IMR-90 (cell line): ENCODE measurements around the gene DHX38. TPM values are rescaled to one million over a fixed set of nuclear protein-coding genes. Genes with fewer than 3 reads are reported as not detected.

ENCODE experiments used
- polyA plus RNA-seq, 3 experiments: library from polyadenylated mRNA; depleted of rRNA; stranded (reverse); fragments of >200 nt; gene quantifications; 2 replicates each; pipeline ENCODE4 v1.2.3, GENCODE V29; 2012; ENCODE audit warnings: low replicate concordance in 1 of 3
- total RNA-seq: library from RNA; depleted of rRNA; stranded (reverse); fragments of >200 nt; gene quantifications from 2 replicates; pipeline ENCODE4 v1.2.3, GENCODE V29; 2012; rRNA removed

Gene DHX38
- total and polyA plus RNA-seq, 2 of the 4 experiments (the other 2 are of a cell fraction) = 45.4 to 49.6 TPM

Other genes with a start within 250 kb of the DHX38 start
- 5.2 and 5.8 TPM in 2 replicates for gene ATXN1L, start 247.9 kb upstream of the DHX38 start, total RNA-seq
- 8.0 and 9.2 TPM in 2 replicates for gene ATXN1L, start 247.9 kb upstream of the DHX38 start, polyA plus RNA-seq (2012; rRNA removed)
- gene ZNF821, start 209.7 kb upstream of the DHX38 start, total RNA-seq = 4.4 and 5.9 TPM in 2 replicates
- 5.8 and 6.0 TPM in 2 replicates for gene ZNF821, start 209.7 kb upstream of the DHX38 start, polyA plus RNA-seq (2012; rRNA removed)
- 175 and 186 TPM in 2 replicates for gene IST1, start 198.3 kb upstream of the DHX38 start, total RNA-seq
- 122 and 134 TPM in 2 replicates for gene IST1, start 198.3 kb upstream of the DHX38 start, polyA plus RNA-seq (2012; rRNA removed)
- not detected in 2 replicates for gene PKD1L3, start 93.4 kb upstream of the DHX38 start, total RNA-seq
- not detected in 2 replicates for gene PKD1L3, start 93.4 kb upstream of the DHX38 start, polyA plus RNA-seq (2012; rRNA removed)
- gene DHODH, start 85.1 kb upstream of the DHX38 start, total RNA-seq = 3.2 and 3.3 TPM in 2 replicates
- gene DHODH, start 85.1 kb upstream of the DHX38 start, polyA plus RNA-seq (2012; rRNA removed) = 4.1 and 4.5 TPM in 2 replicates
- not detected in 2 replicates for gene HP, start 39.3 kb upstream of the DHX38 start, total RNA-seq
- not detected in 2 replicates for gene HP, start 39.3 kb upstream of the DHX38 start, polyA plus RNA-seq (2012; rRNA removed)
- not detected in 2 replicates for gene HPR, start 30.6 kb upstream of the DHX38 start, total RNA-seq
- not detected in 2 replicates for gene HPR, start 30.6 kb upstream of the DHX38 start, polyA plus RNA-seq (2012; rRNA removed)
- gene TXNL4B, start 227 bp upstream of the DHX38 start, total RNA-seq = 5.4 and 6.1 TPM in 2 replicates
- gene TXNL4B, start 227 bp upstream of the DHX38 start, polyA plus RNA-seq (2012; rRNA removed) = 7.4 and 8.6 TPM in 2 replicates
- under 0.01 TPM in 1 of 2 replicates, not detected in the other for gene PMFBP1, start 78.3 kb downstream of the DHX38 start, total RNA-seq
- gene PMFBP1, start 78.3 kb downstream of the DHX38 start, polyA plus RNA-seq (2012; rRNA removed) = not detected in 2 replicates